Esophagus muscularis mucosa (tissue), 4 donors: ENCODE data around the gene LGSN. TPM values are rescaled to one million over a fixed set of nuclear protein-coding genes. Genes with fewer than 3 reads are reported as not detected.
"Not testable (repeated sequence)": the region's sequence is repeated elsewhere in the genome, so short reads cannot be mapped to it uniquely, and the experiment has no call there.

Source experiments
- DNase-seq: peaks from one replicate; pipeline ENCODE4 v3.0.0-alpha.2; 2017; ENCODE audit errors: extremely low spot score
- H3K27ac ChIP-seq, 4 donors: fragments of 200-600 bp; sonication (generic); replicated peaks in 1 of 4; 1 replicate in 3 of 4; 2 replicates in 1 of 4; pipeline ENCODE4 v1.5.1; 2016 to 2019; ENCODE audit warnings: mild to moderate bottlenecking in 1 of 4
- H3K27me3 ChIP-seq, 4 donors: fragments of 200-600 bp; sonication (generic); one replicate each; pipeline versions ENCODE4 v1.5.1 to v1.6.0; 2016 to 2019
- H3K36me3 ChIP-seq, 4 donors: fragments of 200-600 bp; sonication (generic); one replicate each; pipeline ENCODE4 v1.5.1; 2016 to 2019
- H3K4me1 ChIP-seq, 4 donors: fragments of 200-600 bp; sonication (generic); one replicate each; pipeline ENCODE4 v1.5.1; 2016 to 2019
- H3K4me3 ChIP-seq, 4 donors: fragments of 200-600 bp; sonication (generic); 1 replicate in 2 of 4; 2 replicates in 2 of 4; pipeline ENCODE4 v1.5.1; 2016 to 2019; ENCODE audit warnings: mild to moderate bottlenecking in 4 of 4, moderate library complexity in 1 of 4
- H3K9me3 ChIP-seq, 4 donors: fragments of 200-600 bp; sonication (generic); 1 replicate in 3 of 4; 2 replicates in 1 of 4; pipeline ENCODE4 v1.5.1; 2016 to 2019
- WGBS: methylation state at CpG from one replicate; pipeline ENCODE4 v1.1.5; 2018; 5-methylcytosine and 5-hydroxymethylcytosine counted together
- intact Hi-C: fragments of 100-400 bp; cut with DNase I; formaldehyde crosslinking; loops from one replicate; pipeline ENCODE4 v1.15.1; 2023
- small RNA-seq, 3 donors: library from RNA; depleted of rRNA; stranded (forward); fragments of <200 nt; gene quantifications; one replicate each; pipeline ENCODE3, GENCODE V24; 2016
- total RNA-seq, 4 donors: library from RNA; depleted of rRNA; stranded (reverse); fragments of >200 nt; gene quantifications; one replicate each; pipeline versions ENCODE4 v1.1.0 to v1.2.1, GENCODE V29; 2016

LGSN gene
- total RNA-seq, 4 donors from 2014 or later, result not detected

DNA sequence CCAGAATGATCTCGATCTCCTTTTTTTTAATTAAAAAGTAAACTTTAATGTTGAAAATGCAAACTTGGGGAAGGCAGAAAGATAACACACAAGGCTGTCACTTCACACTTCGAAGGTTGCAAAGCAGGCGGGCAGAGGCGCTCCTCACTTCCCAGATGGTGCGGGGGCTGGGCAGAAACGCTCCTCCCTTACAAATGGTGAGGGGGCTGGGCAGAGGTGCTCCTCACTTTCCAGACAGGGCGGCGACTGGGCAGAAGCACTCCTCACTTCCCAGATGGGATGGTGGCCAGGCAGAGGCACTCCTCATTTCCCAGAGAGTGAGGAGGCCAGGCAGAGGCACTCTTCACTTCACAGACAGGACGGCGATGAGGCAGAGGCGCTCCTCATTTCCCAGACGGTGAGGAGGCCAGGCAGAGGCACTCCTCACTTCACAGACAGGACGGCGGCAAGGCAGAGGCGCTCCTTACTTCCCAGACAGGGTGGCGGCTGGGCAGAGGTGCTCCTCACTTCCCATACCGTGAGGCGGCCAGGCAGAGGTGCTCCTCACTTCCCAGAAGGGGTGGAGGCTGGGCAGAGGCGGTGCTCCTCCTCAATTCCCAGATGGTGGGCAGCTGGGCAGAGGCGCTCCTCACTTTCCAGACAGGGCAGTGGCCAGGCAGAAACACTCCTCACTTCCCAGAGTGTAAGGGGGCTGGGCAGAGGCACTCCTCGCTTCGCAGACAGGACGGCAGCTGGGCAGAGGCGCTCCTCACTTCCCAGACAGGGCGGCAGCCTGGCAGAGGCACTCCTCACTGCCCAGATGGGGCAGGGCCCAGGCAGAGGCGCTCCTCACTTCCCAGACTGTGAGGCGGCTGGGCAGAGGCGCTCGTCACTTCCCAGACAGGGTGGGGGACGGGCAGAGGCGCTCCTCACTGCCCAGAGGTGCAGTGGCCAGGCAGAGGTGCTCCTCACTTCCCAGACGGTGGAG, 91.6 kb downstream of the LGSN start:
- H3K27me3 ChIP-seq, H3K36me3 ChIP-seq, intact Hi-C loops, H3K4me1 ChIP-seq, H3K4me3 ChIP-seq, H3K9me3 ChIP-seq, DNase-seq, H3K27ac ChIP-seq: not testable (repeated sequence)
- WGBS, result 89% methylated on average over 23 of the region's 32 CpGs

DNA sequence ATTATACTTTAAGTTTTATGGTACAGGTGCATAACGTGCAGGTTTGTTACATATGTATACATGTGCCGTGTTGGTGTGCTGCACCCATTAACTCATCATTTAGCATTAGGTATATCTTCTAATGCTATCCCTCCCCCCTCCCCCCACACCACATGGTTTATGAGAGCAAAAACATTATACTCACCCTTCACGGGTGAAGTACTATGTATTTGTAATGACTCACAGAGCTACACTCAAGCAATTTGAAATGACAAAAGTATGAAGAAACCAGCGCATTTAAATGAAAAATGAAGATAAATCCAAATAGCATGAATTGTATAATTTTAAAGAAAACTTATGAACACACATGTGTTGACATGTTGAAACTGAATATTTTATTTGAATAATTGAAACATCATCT, 93.8 kb downstream of the LGSN start:
- intact Hi-C loops, H3K9me3 ChIP-seq, H3K4me3 ChIP-seq, H3K27me3 ChIP-seq, H3K4me1 ChIP-seq, DNase-seq, H3K27ac ChIP-seq, H3K36me3 ChIP-seq: not testable (repeated sequence)
- WGBS, result 47% methylated on average over 4 of the region's 4 CpGs

Small RNAs within 50 kb of the gene (small RNA-seq; reads per million reads assigned to genes)
- 0 reads per million in 3 donors for gene SPTLC1P3

Other genes starting within 250 kb of the LGSN start
- under 1 TPM in 3 of 4 donors, not detected in 1; 0.17 to 0.34 (median 0.32) TPM for gene FKBP1C, start 108.5 kb downstream of the LGSN start, total RNA-seq